ENCODE measurements around the gene STX16.

Gene STX16

GRCh38 chr20:58646257-58646656 lies 4.8 kb upstream of the STX16 start:
- TF ChIP-seq SPI1 (IDR thresholded peaks at IDR 0.05; ENCODE audit: borderline replicate concordance, low read depth) = no peak
- TF ChIP-seq REST (IDR thresholded peaks at IDR 0.05; ENCODE audit: insufficient replicate concordance, low read depth) = no peak
- no peak for TF ChIP-seq POLR2AphosphoS5 (IDR thresholded peaks at IDR 0.05; ENCODE audit: low read depth)
- TF ChIP-seq CTCF (IDR thresholded peaks at IDR 0.05; ENCODE audit: insufficient read depth, low read length) = no peak
- TF ChIP-seq GABPA (IDR thresholded peaks at IDR 0.05; ENCODE audit: low read depth) = no peak
- Histone ChIP-seq H3K27me3 (ENCODE audit: insufficient read depth, poor library complexity, severe bottlenecking) (no peaks in the 10 kb centered on the region), H3K4me3 (replicated peaks; ENCODE audit: insufficient read depth, low read length) (no peak overlapping the region), H3K27ac (replicated peaks) (no peak overlapping the region)
- DNase-seq (ENCODE audit: low read depth in 1 of 2, low spot score in 1 of 2) = no peak

- no peaks in the 10 kb centered on the region for H3K27me3 ChIP-seq (ENCODE audit: insufficient read depth, poor library complexity, severe bottlenecking)
- TF ChIP-seq GABPA (IDR thresholded peaks at IDR 0.05; ENCODE audit: low read depth) (no peak), POLR2AphosphoS5 (IDR thresholded peaks at IDR 0.05; ENCODE audit: low read depth) (no peak), REST (IDR thresholded peaks at IDR 0.05; ENCODE audit: insufficient replicate concordance, low read depth) (no peak), SPI1 (IDR thresholded peaks at IDR 0.05; ENCODE audit: borderline replicate concordance, low read depth) (no peak), CTCF (IDR thresholded peaks at IDR 0.05; ENCODE audit: insufficient read depth, low read length) (no peak)
- no peak for DNase-seq (ENCODE audit: low read depth in 1 of 2, low spot score in 1 of 2)
- no peak overlapping the region for H3K4me3 ChIP-seq (replicated peaks; ENCODE audit: insufficient read depth, low read length)
- no peak overlapping the region for H3K27ac ChIP-seq (replicated peaks)
These were observed 4.4 kb upstream of the STX16 start for GRCh38 chr20:58646703-58647102.

- no peak for TF ChIP-seq POLR2AphosphoS5 (IDR thresholded peaks at IDR 0.05; ENCODE audit: low read depth)
- no peak for TF ChIP-seq SPI1 (IDR thresholded peaks at IDR 0.05; ENCODE audit: borderline replicate concordance, low read depth)
- no peak for TF ChIP-seq GABPA (IDR thresholded peaks at IDR 0.05; ENCODE audit: low read depth)
- no peak for TF ChIP-seq CTCF (IDR thresholded peaks at IDR 0.05; ENCODE audit: insufficient read depth, low read length)
- H3K27me3 ChIP-seq (ENCODE audit: insufficient read depth, poor library complexity, severe bottlenecking) = no peaks in the 10 kb centered on the region
- H3K27ac ChIP-seq (replicated peaks) = no peak overlapping the region
- no peak for DNase-seq (ENCODE audit: low read depth in 1 of 2, low spot score in 1 of 2)
- no peak overlapping the region for H3K4me3 ChIP-seq (replicated peaks; ENCODE audit: insufficient read depth, low read length)
These were observed 3.8 kb upstream of the STX16 start for GRCh38 chr20:58647162-58647795.

Data from HL-60 (cell line).